Skin epidermis (tissue), 12 donors: ENCODE results near the gene APOBR.
A peak's percentile ranks its signal among the peaks of the same experiment; 100 is the strongest.
"Not testable (repeated sequence)": the region's sequence is repeated elsewhere in the genome, so short reads cannot be mapped to it uniquely, and the experiment has no call there.

ENCODE experiments used
- H3K27ac ChIP-seq, 21 experiments: fragments of 200-600 bp; sonication (generic) in 11 of 21; one replicate each; pipeline ENCODE4 v1.5.0; 2020; ENCODE audit warnings: mild to moderate bottlenecking in 3 of 21, inconsistent platforms in 2 of 21, moderate library complexity in 2 of 21
- H3K4me3 ChIP-seq, 7 experiments: fragments of 200-600 bp; sonication (generic) in 2 of 7; one replicate each; pipeline ENCODE4 v1.5.0; 2020; ENCODE audit warnings: inconsistent platforms in 2 of 7, mild to moderate bottlenecking in 2 of 7, moderate library complexity in 1 of 7

The APOBR gene, protein sequence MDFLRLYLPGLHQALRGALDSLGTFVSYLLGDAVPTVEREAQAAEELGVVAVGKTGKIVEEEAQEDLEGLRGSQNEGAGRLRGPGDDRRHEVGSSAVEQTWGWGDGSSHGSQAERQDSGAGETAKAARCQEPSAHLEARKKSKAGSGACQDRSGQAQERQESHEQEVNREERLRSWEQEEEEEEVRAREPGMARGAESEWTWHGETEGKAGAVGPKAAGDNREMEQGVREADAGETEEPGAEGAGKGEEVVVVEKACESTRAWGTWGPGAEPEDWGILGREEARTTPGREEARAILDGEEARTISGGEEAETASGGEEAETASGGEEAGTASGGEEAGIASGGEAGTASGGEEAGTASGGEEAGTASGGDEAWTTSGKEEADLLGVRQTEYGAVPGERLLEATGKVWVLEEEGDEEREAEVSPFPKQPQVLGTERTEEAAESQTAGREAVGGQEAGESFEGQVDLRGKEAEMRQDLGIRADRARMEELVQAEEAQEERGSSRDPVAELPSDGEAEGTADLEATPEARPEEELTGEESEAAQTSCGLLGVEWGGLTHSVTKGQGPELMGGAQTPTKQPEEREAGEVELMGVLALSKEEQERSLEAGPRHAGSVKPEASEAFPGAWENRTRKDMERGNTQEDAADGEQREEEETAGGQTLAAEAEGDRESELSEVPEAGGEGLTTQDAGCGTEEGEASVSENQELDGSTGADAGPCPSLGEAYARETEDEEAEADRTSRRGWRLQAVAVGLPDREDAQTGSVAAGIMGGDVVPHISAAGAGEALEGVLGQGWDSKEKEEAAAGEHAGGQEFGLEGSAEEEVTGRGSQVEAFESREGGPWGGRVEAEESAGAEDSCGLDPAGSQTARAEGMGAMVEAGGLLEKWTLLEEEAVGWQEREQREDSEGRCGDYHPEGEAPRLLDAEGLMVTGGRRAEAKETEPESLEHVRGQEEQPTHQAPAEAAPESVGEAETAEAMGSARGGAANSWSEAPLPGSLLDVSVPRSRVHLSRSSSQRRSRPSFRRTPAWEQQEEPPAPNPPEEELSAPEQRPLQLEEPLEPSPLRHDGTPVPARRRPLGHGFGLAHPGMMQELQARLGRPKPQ

DNA sequence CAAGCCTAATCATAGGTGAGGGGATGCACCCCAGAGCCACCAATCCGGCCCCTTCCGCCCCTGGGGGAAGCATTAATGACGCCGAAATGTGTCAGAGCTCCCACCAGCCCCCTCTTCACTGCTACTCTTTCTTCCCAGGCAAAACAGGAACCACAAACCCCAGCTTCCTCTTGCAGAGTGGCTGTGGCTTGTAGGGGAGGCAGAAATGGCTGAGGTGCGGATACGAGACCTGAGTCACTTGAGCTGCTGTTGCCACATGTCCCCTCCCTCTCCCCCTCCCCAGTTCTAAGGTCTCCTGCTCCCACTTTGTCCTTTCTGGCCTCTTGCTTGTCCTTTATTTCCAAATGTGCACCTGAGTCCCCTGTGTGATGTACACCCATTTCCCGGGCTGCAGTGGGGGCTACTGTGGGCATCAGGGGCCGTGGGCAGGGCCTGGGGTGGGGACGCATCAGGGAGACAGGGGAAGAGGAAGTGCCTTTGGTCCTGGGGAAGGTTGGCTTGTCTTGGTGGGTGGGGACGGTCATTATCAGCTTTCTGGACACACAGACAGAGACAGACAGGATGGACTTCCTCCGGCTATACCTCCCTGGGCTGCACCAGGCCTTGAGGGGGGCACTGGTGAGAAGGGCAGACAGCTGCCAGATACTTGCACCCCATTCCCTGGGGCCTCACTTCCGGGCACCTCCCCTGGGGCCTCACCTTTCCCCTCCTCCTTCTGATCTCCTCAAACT is at the start of gene APOBR:
Gene APOBR, plus strand, starts transcription at position 523 of the 731 bp plus-strand sequence. Its CDS starts 39 bp downstream, at position 562.
- H3K4me3 ChIP-seq = peak within 1 kb of the TSS in 6 of 7 experiments; percentile 17 to 30 (median 20)
- peak within 1 kb of the TSS in 20 of 21 experiments; percentile 31 to 100 (median 96) for H3K27ac ChIP-seq

DNA sequence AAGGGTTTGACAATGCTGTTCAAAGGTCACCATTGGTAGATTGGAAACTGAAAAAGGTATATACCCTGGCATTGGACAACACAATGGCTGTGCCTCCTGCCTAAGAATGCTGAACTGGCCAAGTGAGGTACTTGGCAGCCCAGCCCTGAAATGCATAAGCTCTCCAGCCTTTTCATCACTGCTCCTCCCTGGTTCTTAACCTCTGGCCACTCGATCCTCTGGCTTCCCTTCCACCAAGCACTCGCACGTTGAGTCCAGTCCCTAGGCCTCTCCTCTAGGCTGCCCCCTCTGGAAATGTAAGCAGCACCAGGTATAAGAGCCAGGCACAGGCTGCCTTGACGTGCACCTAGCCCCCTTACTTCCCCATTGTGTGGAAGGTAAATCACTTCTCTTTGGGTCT is 48.1 kb upstream of the APOBR start:
- not testable (repeated sequence) for H3K27ac ChIP-seq

DNA sequence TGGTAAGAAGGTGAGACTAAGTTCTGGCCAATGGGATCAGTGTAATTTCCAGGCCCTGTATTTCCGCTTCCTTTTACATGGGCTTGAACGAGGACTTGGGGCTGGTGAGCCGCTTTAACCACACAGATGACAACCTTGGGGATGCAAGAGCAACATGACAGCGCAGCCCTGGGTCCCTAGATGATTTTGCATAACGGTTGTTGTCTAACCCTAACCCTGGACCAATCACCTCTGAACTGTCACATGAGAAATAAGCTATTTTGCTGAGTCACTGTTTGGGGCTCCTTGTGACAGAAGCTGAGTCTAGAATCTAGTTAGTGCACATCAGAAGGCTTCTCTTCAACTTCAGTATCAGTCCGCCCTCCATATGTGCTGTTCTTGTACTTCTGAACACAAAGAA is 47.4 kb upstream of the APOBR start:
- H3K27ac ChIP-seq, H3K4me3 ChIP-seq: not testable (repeated sequence)

More for the DNA sequence above, 48.1 kb upstream of the APOBR start:
- not testable (repeated sequence) for H3K4me3 ChIP-seq

DNA sequence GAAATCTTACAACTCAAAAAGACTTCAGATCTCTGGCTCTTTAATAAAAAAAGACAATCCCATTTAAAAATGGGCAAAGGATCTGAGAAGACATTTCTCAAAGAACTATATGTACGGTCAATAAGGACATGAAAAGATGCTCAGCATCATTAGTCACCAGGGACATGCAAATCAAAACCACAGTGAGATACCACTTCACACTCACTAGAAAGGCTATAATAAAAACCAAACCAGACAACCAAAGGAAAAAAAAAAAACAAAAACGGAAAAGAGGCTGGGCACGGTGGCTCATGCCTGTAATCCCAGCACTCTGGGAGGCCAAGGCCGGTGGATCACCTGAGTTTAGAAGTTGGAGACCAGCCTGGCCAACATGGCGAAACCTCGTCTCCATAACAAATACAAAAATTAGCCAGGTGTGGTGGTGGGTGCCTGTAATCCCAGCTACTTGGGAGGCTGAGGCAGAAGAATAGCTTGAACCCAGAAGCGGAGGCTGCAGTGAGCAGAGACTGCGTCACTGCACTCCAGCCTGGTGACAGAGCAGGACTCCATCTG is 20.7 kb upstream of the APOBR start:
- H3K4me3 ChIP-seq = no peak overlapping the region
- peak overlapping the region in 3 of 21 experiments; percentile 39 to 51 (median 48) for H3K27ac ChIP-seq

DNA sequence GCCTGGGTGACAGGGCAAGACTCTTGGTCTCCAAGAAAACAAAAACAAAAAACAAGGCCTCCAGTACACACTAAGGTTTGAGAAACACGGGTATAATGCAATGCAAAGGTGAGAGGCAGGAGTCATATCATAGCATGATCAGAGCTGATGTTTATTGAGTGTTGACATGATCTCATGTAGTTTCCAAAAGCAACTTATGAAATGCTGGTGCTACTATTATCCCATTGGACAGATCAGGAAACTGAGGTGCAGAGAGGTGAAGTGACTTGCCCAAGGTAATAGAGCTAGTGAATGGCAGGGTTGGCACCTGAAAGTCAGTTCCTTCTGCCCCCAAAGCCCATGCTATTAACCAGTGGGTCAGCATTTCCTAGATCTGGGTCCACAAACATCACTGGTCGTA is 19.2 kb upstream of the APOBR start:
- Histone ChIP-seq H3K27ac (no peak overlapping the region), H3K4me3 (no peak overlapping the region)

DNA sequence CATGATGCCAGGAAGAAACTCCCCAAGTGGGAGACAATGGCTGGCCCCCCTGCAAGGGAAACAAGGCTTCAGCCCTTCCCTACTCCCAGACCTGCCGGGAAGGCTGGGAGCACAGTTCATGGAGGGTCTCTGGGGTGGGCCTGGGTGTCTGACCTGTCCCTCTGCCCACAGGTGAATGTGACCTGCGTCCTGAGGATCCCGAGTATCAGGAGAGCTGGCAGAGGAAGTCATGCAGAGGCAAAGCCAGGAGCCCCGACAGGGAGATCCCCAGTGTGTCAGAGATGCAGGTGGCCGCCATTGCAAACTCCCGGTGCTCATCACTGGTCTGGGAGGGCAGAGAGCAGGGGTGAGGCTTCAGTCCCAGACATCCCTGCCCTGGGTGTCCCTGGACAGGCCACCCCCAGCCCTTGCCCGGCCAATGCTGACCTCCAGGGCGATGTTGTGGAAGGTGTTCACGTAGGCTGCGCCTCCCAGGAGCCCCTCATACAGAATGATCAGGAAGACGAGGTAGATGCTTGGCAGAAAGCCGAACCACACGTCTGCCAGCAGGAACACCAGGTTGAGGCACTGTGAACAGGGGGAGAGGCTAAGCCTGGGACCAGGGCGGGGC is 17.0 kb upstream of the APOBR start:
- Histone ChIP-seq H3K27ac (no peak overlapping the region), H3K4me3 (no peak overlapping the region)

DNA sequence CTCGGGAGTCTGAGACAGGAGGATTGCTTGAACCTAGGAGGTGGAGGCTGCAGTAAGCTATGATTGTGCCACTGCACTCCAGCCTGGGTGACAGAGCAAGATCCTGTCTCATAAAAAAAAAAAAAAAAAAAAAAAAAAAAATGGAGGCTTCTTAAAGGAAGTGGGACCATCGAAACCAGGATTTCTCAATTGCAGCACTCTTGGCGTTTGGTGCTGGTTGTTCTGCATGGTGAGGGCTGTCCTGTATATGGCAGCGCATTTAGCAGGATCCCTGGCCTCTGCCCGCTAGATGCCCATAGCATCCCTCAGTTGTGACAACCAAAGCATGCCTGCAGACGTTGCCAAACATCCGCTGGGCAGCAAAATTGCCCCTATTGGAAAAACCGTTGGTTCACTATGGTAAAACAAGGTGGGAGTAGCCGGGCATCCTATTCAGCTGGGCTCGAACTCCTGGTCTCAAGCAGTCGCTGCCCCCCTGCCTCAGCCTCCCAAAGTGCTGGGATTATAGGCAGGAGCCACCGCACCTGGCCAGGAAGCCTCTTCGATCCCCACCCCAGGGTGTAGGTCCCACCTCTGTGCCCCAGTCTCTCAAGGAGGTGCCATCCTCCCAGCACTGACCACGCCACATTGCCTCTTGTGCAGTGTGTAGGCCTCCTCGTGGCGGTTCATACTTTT is 15.8 kb upstream of the APOBR start:
- no peak overlapping the region for H3K27ac ChIP-seq
- H3K4me3 ChIP-seq = no peak overlapping the region

DNA sequence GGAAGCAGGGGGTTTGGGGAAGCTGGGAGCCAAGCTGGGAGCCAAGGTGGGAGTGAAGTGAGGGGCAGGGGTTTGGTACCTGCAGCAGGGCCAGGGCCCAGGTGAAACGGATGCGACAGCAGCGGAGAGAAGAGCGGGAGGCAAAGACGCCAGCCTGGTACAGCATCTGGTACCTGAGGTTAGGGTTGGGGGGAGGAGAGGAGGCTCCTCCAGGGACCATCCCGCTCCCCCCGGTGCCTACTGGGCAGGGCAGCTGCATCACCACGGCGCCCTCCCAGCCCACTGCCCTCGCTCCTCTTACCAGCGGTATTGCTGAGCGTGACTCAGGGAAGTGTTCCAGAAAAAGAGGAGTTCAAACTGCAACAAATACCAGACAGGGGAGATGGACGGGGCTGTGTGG is 12.4 kb upstream of the APOBR start:
- Histone ChIP-seq H3K27ac (no peak overlapping the region), H3K4me3 (no peak overlapping the region)

DNA sequence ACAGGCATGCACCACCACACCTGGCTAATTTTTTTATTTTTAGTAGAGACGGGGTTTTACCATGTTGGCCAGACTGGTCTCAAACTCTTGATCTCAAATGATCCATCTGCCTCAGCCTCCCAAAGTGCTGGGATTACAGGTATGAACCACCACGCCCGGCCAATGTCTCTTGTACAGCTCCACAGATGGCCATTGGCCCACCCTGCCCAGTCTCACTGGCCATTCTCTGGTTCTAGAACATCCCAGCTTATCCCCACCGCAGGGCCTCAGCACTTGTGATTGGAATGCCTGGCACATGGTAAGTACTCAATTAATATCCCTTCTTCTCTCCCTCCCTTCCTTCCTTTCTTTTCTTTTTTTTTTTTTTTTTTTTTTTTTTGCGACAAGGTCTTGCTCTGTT is 11.1 kb upstream of the APOBR start:
- not testable (repeated sequence) for H3K4me3 ChIP-seq, H3K27ac ChIP-seq

DNA sequence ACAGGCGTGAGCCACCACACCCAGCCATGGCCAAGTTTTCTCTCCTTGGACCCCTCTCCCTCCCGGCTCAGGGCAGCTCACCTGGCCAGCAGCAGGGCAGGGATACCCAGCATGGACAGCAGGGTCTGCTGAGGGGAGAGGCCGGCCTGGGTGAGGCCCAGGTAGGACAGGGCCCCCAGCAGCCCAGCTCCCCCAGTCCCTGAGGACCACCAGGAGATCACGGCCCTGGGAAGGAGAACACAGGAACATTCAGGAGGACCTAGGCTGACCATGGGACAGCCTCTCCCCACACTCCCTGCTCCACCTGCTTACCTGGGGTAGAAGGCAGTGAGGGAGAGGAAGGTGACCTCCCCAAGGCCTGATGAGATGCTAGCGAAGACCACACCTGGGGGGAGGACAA is 8.2 kb upstream of the APOBR start:
- Histone ChIP-seq H3K27ac (no peak overlapping the region), H3K4me3 (no peak overlapping the region)

DNA sequence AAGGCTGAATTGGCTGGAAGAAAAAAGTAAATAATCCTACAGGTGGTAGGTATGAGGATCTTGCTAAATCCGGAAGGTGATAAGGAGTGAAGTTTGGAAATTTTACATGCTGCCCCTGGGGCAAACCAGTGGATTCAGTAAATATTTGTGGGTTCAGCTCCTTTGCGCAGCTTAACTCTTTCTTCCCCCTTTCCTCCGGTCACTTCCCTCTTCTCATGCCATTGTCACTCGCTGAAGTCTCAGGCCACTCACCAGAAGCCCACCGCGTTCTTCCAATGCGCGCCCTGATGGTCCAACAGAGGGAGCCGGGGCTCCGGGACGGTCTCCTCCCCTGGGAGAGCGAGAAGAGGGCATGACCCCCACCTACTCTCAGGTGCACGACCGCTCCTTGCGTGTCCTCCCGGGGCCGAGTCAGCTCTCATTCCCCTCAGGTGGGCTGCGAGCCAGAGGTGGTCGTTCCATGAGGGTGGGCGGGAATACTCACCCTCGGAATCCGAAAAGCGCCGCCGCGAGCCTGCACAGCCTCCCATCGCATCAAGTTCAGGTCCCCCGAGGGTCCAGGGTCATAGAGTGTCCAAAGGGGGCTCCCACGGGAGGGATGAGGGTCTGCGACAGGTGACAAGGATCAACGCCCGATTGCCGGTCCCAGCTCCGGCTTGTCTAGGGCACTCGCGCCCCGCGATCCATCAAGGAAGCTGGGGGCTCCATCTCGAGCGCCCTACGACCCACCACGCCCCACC is 3.0 kb upstream of the APOBR start:
- peak overlapping the region; percentile 68 to 100 (median 97) for H3K27ac ChIP-seq

DNA sequence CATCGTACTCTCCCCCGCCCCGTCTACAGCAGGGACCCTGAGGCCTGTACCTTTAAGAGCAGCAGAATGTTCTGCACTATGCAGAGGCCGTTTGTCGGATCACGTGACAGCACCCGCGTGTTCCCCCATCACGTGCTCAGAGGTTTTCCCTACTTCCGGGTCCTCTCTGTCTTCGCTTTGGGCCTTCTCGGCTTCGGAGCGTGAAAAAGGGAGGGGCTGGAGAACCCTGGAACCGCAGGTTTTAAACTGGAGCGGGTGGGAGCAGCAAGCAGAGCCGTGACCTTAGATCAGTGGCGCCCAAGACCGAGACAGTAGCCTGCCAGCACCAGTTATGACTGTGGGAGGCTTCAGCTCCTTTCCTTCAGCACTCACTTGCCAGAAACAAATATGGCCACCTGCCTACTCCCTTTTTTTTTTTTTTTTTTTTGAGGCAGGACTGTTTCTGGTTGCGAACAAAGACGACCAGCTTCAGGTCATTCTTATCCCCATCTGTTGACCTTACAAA is 2.4 kb upstream of the APOBR start, which contains the start of gene CLN3:
Gene CLN3, minus strand, starts transcription at position 105 of the 505 bp plus-strand sequence. CDS start 315 bp downstream, outside the sequence.
- peak within 1 kb of the TSS; percentile 68 to 100 (median 97) for H3K27ac ChIP-seq

More for the DNA sequence above, 3.0 kb upstream of the APOBR start:
- peak overlapping the region; percentile 66 to 94 (median 80) for H3K4me3 ChIP-seq

DNA sequence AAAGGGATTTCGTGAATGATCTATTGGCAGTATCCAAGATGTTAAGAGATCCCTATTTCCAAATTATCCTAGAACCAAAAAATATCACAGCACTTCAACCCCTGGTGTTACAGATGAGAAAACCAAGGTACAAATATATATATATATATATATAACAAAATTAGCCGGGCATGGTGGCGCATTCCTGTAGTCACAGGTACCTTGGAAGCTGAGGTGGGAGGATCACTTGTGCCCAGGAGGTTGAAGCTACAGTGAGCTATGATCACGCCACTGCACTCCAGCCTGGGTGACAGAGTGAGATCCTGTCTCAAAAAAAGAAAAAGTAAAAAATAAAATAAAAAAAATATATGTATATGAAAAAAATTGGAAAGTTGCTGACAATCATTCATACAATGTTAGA is 1.9 kb upstream of the APOBR start:
- Histone ChIP-seq H3K27ac (peak overlapping the region in 20 of 21 experiments; percentile 86 to 100 (median 97)), H3K4me3 (peak overlapping the region in 6 of 7 experiments; percentile 66 to 94 (median 78))

More for the DNA sequence above, 2.4 kb upstream of the APOBR start, which contains the start of gene CLN3:
- H3K4me3 ChIP-seq = peak within 1 kb of the TSS; percentile 66 to 94 (median 80)

DNA sequence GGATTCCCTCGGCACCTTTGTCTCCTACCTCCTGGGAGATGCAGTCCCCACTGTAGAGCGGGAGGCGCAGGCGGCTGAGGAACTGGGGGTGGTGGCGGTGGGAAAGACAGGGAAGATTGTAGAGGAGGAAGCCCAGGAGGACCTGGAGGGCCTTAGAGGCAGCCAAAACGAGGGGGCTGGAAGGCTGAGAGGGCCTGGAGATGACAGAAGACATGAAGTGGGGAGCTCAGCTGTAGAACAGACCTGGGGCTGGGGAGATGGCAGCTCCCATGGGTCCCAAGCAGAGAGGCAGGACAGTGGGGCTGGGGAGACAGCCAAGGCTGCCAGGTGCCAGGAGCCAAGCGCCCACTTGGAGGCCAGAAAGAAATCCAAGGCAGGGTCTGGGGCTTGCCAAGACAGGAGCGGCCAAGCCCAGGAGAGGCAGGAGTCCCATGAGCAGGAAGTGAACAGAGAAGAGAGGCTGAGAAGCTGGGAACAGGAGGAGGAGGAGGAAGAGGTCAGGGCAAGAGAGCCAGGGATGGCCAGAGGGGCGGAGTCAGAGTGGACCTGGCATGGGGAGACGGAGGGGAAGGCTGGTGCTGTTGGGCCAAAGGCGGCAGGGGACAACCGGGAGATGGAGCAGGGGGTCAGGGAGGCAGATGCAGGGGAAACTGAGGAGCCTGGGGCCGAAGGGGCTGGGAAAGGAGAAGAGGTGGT is 803 bp downstream of the APOBR start:
- H3K4me3 ChIP-seq = peak overlapping the region in 6 of 7 experiments; percentile 17 to 30 (median 20)

DNA sequence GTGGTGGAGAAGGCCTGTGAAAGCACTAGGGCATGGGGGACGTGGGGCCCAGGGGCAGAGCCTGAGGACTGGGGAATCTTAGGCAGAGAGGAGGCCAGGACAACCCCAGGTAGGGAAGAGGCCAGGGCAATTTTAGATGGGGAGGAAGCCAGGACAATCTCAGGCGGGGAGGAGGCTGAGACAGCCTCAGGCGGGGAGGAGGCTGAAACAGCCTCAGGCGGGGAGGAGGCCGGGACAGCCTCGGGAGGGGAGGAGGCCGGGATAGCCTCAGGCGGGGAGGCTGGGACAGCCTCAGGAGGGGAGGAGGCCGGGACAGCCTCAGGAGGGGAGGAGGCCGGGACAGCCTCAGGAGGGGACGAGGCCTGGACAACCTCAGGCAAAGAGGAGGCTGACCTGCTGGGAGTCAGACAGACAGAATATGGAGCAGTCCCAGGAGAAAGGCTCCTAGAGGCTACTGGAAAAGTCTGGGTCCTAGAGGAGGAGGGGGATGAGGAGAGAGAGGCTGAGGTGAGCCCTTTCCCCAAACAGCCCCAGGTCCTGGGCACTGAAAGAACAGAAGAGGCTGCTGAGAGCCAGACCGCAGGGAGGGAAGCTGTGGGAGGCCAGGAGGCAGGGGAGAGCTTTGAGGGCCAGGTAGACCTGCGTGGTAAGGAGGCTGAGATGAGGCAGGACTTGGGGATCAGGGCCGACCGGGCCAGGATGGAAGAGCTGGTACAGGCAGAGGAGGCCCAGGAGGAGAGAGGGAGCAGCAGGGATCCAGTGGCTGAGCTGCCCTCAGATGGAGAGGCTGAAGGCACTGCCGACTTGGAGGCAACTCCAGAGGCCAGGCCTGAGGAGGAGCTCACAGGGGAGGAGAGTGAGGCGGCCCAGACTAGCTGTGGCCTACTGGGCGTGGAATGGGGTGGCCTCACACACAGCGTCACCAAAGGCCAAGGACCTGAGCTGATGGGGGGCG is 1.6 kb downstream of the APOBR start:
- Histone ChIP-seq H3K27ac (peak overlapping the region in 19 of 21 experiments; percentile 31 to 100 (median 84)), H3K4me3 (peak overlapping the region in 3 of 7 experiments; percentile 17 to 22 (median 21))

More for the DNA sequence above, 803 bp downstream of the APOBR start:
- peak overlapping the region in 20 of 21 experiments; percentile 31 to 100 (median 85) for H3K27ac ChIP-seq
